Vagina (tissue), 2 donors: ENCODE data around the gene NUP62. TPM values are rescaled to one million over a fixed set of nuclear protein-coding genes. Genes with fewer than 3 reads are reported as not detected.
"Not testable (repeated sequence)": the region's sequence is repeated elsewhere in the genome, so short reads cannot be mapped to it uniquely, and the experiment has no call there.

Experiments
- DNase-seq, 2 donors: peaks; one replicate each; pipeline ENCODE4 v3.0.0-alpha.2; 2017; ENCODE audit errors: extremely low spot score in 2 of 2
- H3K27ac ChIP-seq: fragments of 200-600 bp; sonication (generic); one replicate; pipeline ENCODE4 v1.5.1; 2019
- H3K27me3 ChIP-seq: fragments of 200-600 bp; sonication (generic); one replicate; pipeline ENCODE4 v1.5.1; 2019
- H3K36me3 ChIP-seq, 2 donors: fragments of 200-600 bp; sonication (generic); one replicate each; pipeline ENCODE4 v1.5.1; 2017 to 2019
- H3K4me1 ChIP-seq: fragments of 200-600 bp; sonication (generic); one replicate; pipeline ENCODE4 v1.5.1; 2019
- H3K4me3 ChIP-seq, 2 donors: fragments of 200-600 bp; sonication (generic); 1 replicate in 1 of 2; 2 replicates in 1 of 2; pipeline ENCODE4 v1.5.1; 2016 to 2019
- H3K9me3 ChIP-seq: fragments of 200-600 bp; sonication (generic); one replicate; pipeline ENCODE4 v1.5.1; 2019
- POLR2A ChIP-seq, 2 donors: fragments of 450-650 bp; IDR thresholded peaks; one replicate each; pipeline ENCODE4 v1.6.1; 2017; ENCODE audit warnings: antibody characterized with exemption in 2 of 2, mild to moderate bottlenecking in 2 of 2, moderate library complexity in 2 of 2
- POLR2AphosphoS5 ChIP-seq, 2 donors: sonication (generic); formaldehyde crosslinking; IDR thresholded peaks; one replicate each; pipeline ENCODE4 v1.9.0; 2017; ENCODE audit warnings: antibody characterized with exemption in 2 of 2, mild to moderate bottlenecking in 2 of 2, low read depth in 1 of 2; ENCODE audit not compliant: insufficient read depth in 1 of 2
- intact Hi-C: fragments of 100-400 bp; cut with DNase I; formaldehyde crosslinking; loops from one replicate; pipeline ENCODE4 v1.15.1; 2023
- total RNA-seq: library from RNA; depleted of rRNA; stranded (reverse); fragments of >200 nt; gene quantifications from one replicate; pipeline ENCODE4 v1.2.3, GENCODE V29; 2016
- TF ChIP-seq, protein P1 (sequence below), 3 experiments: fragments of 450-650 bp in 2 of 3; fragments of 200-600 bp in 1 of 3; sonication (generic) in 1 of 3; IDR thresholded peaks; one replicate each; pipeline ENCODE4 v1.5.1; 2017 to 2019; ENCODE audit warnings: antibody characterized with exemption in 3 of 3, mild to moderate bottlenecking in 2 of 3, moderate library complexity in 2 of 3

NUP62 gene
- total RNA-seq, 1 donor from 2014 or later = 38.5 TPM

DNA sequence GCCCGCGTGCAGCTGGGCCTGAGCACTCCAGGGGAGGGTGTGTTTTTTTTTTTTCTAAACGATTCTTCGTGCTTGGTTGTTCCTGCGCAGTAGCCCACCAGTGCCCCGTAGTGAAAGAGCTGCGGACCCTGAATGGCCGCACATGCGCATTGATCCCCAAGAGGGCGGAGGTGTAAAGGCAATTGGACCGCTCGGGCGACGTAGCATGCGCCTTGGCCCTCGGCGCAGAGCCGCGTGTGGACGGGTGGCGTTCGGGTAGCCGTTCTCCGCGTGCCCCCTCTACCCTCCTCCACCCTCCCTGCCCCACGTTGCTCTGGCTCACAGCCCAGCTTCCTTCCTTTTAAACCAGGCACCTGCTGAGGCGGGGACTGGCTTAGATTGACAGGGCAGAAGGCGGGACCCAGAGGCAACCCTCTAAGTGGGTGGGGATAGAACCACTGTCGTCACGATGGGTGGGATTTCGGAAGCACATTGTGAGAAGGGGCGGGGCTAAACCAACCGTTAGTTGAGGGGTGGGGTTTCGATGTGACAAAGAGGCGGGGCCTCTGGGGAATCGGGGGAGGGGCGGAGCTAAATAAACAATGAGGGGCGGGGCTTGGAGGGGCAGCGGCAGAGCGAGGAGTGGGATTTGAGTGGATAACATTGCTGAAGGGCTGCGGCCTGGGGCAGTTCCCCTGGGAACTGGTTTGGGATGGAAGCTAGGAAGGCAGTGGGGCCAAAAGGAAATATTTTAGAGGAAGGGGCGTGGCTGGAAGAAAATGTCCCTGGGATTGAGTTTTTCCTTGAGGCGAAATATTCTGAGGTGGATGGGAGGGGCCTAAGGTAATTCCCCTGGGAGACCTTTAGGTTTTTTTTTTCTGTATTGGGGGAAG lies 543 bp upstream of the NUP62 start:
- Histone ChIP-seq H3K27me3 (no peaks in the 10 kb centered on the region), H3K4me3 (peak overlapping the region; percentile 68 to 99), H3K36me3 (peaks cover 0 to 8% of the 10 kb centered on the region in 2 donors), H3K4me1 (peaks cover 22% of the 10 kb centered on the region), H3K9me3 (no peaks in the 10 kb centered on the region), H3K27ac (peak overlapping the region; percentile 90)
- intact Hi-C loops = no loop called here
- peak in 1 of 2 donors; percentile 92 for DNase-seq
- TF ChIP-seq POLR2AphosphoS5 (IDR thresholded peaks at IDR 0.05; ENCODE audit: insufficient read depth in 1 of 2, low read depth in 1 of 2) = peak; percentile 70 to 88
- no peak for TF ChIP-seq POLR2A (IDR thresholded peaks at IDR 0.05)
- TF ChIP-seq, protein P1, sequence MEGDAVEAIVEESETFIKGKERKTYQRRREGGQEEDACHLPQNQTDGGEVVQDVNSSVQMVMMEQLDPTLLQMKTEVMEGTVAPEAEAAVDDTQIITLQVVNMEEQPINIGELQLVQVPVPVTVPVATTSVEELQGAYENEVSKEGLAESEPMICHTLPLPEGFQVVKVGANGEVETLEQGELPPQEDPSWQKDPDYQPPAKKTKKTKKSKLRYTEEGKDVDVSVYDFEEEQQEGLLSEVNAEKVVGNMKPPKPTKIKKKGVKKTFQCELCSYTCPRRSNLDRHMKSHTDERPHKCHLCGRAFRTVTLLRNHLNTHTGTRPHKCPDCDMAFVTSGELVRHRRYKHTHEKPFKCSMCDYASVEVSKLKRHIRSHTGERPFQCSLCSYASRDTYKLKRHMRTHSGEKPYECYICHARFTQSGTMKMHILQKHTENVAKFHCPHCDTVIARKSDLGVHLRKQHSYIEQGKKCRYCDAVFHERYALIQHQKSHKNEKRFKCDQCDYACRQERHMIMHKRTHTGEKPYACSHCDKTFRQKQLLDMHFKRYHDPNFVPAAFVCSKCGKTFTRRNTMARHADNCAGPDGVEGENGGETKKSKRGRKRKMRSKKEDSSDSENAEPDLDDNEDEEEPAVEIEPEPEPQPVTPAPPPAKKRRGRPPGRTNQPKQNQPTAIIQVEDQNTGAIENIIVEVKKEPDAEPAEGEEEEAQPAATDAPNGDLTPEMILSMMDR (IDR thresholded peaks at IDR 0.05) = peak in 1 of 3 experiments; percentile 13

DNA sequence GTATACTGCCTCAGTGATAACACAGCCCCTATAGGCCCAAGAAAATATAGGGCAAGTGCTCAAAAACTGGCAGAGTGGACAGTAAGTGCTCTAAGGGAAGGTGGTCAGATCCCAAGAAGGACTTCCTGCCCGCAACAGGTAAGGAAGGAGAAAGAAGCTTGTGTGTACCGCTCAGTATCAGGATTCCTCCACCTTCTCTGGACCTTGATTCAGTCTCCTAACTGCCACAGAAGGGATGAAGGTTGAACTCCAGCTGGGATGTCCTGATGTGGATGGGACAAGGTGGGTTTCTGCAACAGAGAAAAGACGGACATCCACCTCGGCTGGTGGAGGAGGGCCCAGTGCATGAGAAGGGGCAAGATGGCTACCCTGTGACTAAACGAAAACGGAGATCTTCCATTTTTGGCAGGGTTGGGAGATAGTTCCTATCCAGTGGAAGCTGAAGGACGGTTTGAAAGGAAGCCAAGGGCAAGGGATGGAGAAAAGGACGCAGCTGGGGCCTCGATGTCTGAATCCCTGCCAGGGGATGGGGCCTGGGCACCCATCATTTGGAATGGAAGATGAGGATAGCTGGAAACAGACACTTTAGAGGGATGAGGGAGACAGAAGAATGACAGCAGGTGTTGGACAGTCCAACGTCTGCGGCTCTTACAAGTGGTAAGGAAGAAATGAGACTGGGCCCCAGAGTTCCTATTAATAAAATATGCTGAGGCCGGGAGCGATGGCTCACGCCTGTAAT lies 1.6 kb downstream of the NUP62 start:
- peaks cover 36% of the 10 kb centered on the region for H3K4me1 ChIP-seq
- no peak overlapping the region for H3K27ac ChIP-seq
- no peaks in the 10 kb centered on the region for H3K27me3 ChIP-seq
- no peak overlapping the region for H3K4me3 ChIP-seq
- no peak for TF ChIP-seq POLR2A (IDR thresholded peaks at IDR 0.05)
- TF ChIP-seq, protein P1 (IDR thresholded peaks at IDR 0.05) = no peak
- TF ChIP-seq POLR2AphosphoS5 (IDR thresholded peaks at IDR 0.05; ENCODE audit: insufficient read depth in 1 of 2, low read depth in 1 of 2) = no peak
- H3K36me3 ChIP-seq = peaks cover 0 to 21% of the 10 kb centered on the region in 2 donors
- no peak for DNase-seq
- H3K9me3 ChIP-seq = no peaks in the 10 kb centered on the region
- intact Hi-C loops = no loop called here

DNA sequence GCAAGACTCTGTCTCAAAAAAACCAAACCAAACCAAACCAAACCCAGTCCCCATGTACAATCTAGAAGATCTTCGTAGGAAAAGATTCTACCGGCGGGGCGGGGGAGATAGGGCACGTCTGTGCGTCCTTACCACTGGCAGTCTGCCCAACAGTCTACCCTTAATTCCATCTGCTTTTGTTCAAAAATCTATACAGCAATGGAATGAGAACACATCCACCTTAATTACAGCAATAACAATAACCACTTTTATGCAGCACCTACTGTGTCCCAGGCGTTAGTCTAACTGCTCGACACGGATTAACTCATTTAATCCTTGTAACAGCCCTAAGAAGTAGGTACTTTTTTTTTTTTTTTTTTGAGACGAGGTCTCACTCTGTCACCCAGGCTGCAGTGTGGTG lies 2.8 kb downstream of the NUP62 start:
- intact Hi-C loops = no loop called here

DNA sequence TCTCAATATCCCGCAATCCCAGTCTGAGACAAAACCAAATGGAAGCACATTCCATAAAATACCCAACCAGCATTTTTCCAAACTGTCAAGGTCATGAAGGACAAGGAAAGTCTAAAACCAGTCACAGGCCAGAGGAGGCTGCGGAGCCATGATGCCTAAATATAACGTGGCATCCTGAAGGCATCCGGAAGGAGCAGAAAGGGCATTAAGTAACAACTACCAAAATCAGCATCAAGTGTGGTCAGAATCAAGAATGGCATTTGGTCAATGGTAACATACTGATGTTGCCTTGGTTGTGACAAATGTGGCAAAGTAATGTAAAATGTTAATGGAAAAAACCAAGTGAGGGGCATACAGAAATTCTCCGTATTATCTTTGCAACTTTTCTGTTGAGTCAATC lies 3.8 kb downstream of the NUP62 start:
- TF ChIP-seq, protein P1 (IDR thresholded peaks at IDR 0.05) = no peak
- TF ChIP-seq POLR2AphosphoS5 (IDR thresholded peaks at IDR 0.05; ENCODE audit: insufficient read depth in 1 of 2, low read depth in 1 of 2) (no peak), POLR2A (IDR thresholded peaks at IDR 0.05) (no peak)
- H3K36me3 ChIP-seq = peaks cover 0 to 31% of the 10 kb centered on the region in 2 donors
- H3K4me3 ChIP-seq = no peak overlapping the region
- no peak overlapping the region for H3K27ac ChIP-seq
- intact Hi-C loops = no loop called here
- no peak for DNase-seq
- no peaks in the 10 kb centered on the region for H3K27me3 ChIP-seq
- no peaks in the 10 kb centered on the region for H3K9me3 ChIP-seq
- H3K4me1 ChIP-seq = peaks cover 40% of the 10 kb centered on the region

More for the DNA sequence above, 2.8 kb downstream of the NUP62 start:
- no peak for DNase-seq
- peaks cover 0 to 30% of the 10 kb centered on the region in 2 donors for H3K36me3 ChIP-seq
- H3K27me3 ChIP-seq = no peaks in the 10 kb centered on the region
- no peak overlapping the region for H3K27ac ChIP-seq
- H3K4me3 ChIP-seq = no peak overlapping the region
- H3K4me1 ChIP-seq = peaks cover 40% of the 10 kb centered on the region
- TF ChIP-seq POLR2AphosphoS5 (IDR thresholded peaks at IDR 0.05; ENCODE audit: insufficient read depth in 1 of 2, low read depth in 1 of 2) (no peak), POLR2A (IDR thresholded peaks at IDR 0.05) (no peak)
- TF ChIP-seq, protein P1 (IDR thresholded peaks at IDR 0.05) = no peak
- no peaks in the 10 kb centered on the region for H3K9me3 ChIP-seq

DNA sequence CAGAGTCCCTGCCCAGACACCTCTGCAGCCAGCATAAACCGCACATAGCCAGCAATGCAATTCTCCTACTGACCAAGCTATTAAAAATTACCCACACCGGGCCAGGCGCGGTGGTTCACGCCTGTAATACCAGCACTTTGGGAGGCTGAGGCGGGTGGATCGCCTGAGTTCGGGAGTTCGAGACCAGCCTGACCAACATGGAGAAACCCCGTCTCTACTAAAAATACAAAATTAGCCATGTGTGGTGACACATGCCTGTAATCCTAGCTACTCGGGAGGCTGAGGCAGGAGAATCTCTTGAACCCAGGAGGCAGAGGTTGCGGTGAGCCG lies 4.5 kb downstream of the NUP62 start:
- intact Hi-C loops, H3K27me3 ChIP-seq, H3K4me3 ChIP-seq, H3K27ac ChIP-seq, DNase-seq, H3K9me3 ChIP-seq: not testable (repeated sequence)
- Histone ChIP-seq H3K4me1 (peaks cover 40% of the 10 kb centered on the region), H3K36me3 (peaks cover 0 to 31% of the 10 kb centered on the region in 2 donors)
